OCI-LY1 (cell line): Measurements from ENCODE around the gene ZBTB20.

Experiments
- CTCF ChIP-seq: fragments of 200-600 bp; sonication (generic), shearing (Covaris generic); IDR thresholded peaks from 2 replicates; pipeline ENCODE4 v1.5.1; 2017; ENCODE audit warnings: mild to moderate bottlenecking, antibody characterized with exemption, low read length, moderate library complexity, mixed read lengths
- EZH2 ChIP-seq: fragments of 200-600 bp; sonication (generic), shearing (Covaris generic); IDR thresholded peaks from 2 replicates; pipeline ENCODE4 v1.8.0; 2017; ENCODE audit warnings: borderline replicate concordance, mixed run types, mild to moderate bottlenecking, antibody characterized with exemption, low read length, moderate library complexity, mixed read lengths

- TF ChIP-seq CTCF, result no peak
- no peak for TF ChIP-seq EZH2
Observed at GRCh38 chr3:114856835-114857234, 290.3 kb downstream of the ZBTB20 start.
